Smooth muscle cell (in vitro differentiated cells): Measurements from ENCODE around the gene FAM72B. TPM values are rescaled to one million over a fixed set of nuclear protein-coding genes. Genes with fewer than 3 reads are reported as not detected.
"Not testable (repeated sequence)": the region's sequence is repeated elsewhere in the genome, so short reads cannot be mapped to it uniquely, and the experiment has no call there.

Experiments used
- DNase-seq: peaks from one replicate; lab custom pipeline; 2025; ENCODE audit not compliant: unreplicated experiment; lab: John Stamatoyannopoulos, UW
- H2AFZ ChIP-seq: fragments of 200-600 bp; sonication (generic); 2 replicates; pipeline ENCODE4 v1.6.0; 2016; ENCODE audit warnings: antibody characterized with exemption, low read depth, mild to moderate bottlenecking
- H3F3A ChIP-seq: fragments of 200-600 bp; sonication (generic); 2 replicates; pipeline ENCODE4 v1.6.0; 2017; ENCODE audit warnings: antibody characterized with exemption, low read depth
- H3K27ac ChIP-seq: fragments of 200-600 bp; sonication (generic); 2 replicates; pipeline ENCODE4 v1.5.1; 2016; ENCODE audit warnings: low read depth, mild to moderate bottlenecking
- H3K27me3 ChIP-seq: fragments of 200-600 bp; sonication (generic); 2 replicates; pipeline ENCODE4 v1.6.1; 2016; ENCODE audit warnings: low read depth, mild to moderate bottlenecking
- H3K36me3 ChIP-seq: fragments of 200-600 bp; sonication (generic); 2 replicates; pipeline ENCODE4 v1.5.1; 2016; ENCODE audit warnings: low read depth
- H3K4me1 ChIP-seq: fragments of 200-600 bp; sonication (generic); 2 replicates; pipeline ENCODE4 v1.5.1; 2016; ENCODE audit warnings: low read depth
- H3K4me2 ChIP-seq: fragments of 200-600 bp; sonication (generic); 2 replicates; pipeline ENCODE4 v1.6.0; 2016; ENCODE audit warnings: mild to moderate bottlenecking
- H3K4me3 ChIP-seq: fragments of 200-600 bp; sonication (generic); 2 replicates; pipeline ENCODE4 v1.5.1; 2016; ENCODE audit warnings: mild to moderate bottlenecking
- H3K79me2 ChIP-seq: fragments of 200-600 bp; sonication (generic); 2 replicates; pipeline ENCODE4 v1.6.0; 2016; ENCODE audit warnings: low read depth, mild to moderate bottlenecking
- H3K9ac ChIP-seq: fragments of 200-600 bp; sonication (generic); 2 replicates; pipeline ENCODE4 v1.6.0; 2016; ENCODE audit warnings: low read depth
- H3K9me3 ChIP-seq: fragments of 200-600 bp; sonication (generic); replicated peaks from 2 replicates; pipeline ENCODE4 v1.5.1; 2016; ENCODE audit warnings: low read depth
- H4K20me1 ChIP-seq: fragments of 200-600 bp; sonication (generic); 2 replicates; pipeline ENCODE4 v1.6.0; 2016; ENCODE audit warnings: low read depth
- WGBS: methylation state at CpG from one replicate; pipeline ENCODE4 v1.1.7; 2016; ENCODE audit warnings: low lambda C conversion rate; 5-methylcytosine and 5-hydroxymethylcytosine counted together
- polyA plus RNA-seq: library from polyadenylated mRNA; unstranded; fragments of >200 nt; fragmentation: Nextera tagmentation; extraction: Ambion mirVana; gene quantifications from 2 replicates; pipeline ENCODE4 v1.2.1, GENCODE V29; 2016
- total RNA-seq: library from RNA; depleted of rRNA; stranded (reverse); fragments of >200 nt; gene quantifications from 2 replicates; pipeline ENCODE4 v1.2.3, GENCODE V29; 2014

FAM72B gene
- total and polyA plus RNA-seq, 2 experiments from 2014 or later: 1.6 to 1.7 TPM

- H3K9ac ChIP-seq, H3K79me2 ChIP-seq, H3K27ac ChIP-seq, DNase-seq, H2AFZ ChIP-seq, H3K4me2 ChIP-seq, H3K9me3 ChIP-seq, H3K36me3 ChIP-seq, H3K4me1 ChIP-seq, H3K27me3 ChIP-seq, H3K4me3 ChIP-seq, H3F3A ChIP-seq: not testable (repeated sequence)
- 71% methylated on average over 3 of the region's 3 CpGs for WGBS
- peaks cover 12% of the 10 kb centered on the region for H4K20me1 ChIP-seq
Measured at GRCh38 chr1:121202986-121203385, 18.8 kb upstream of the FAM72B start.

- not testable (repeated sequence) for H3K27me3 ChIP-seq, H2AFZ ChIP-seq, DNase-seq, H3F3A ChIP-seq, H3K4me1 ChIP-seq, H3K79me2 ChIP-seq, H3K9ac ChIP-seq, H3K9me3 ChIP-seq, H3K36me3 ChIP-seq
- peak overlapping the region; percentile 3 for H3K4me3 ChIP-seq
- peaks cover 12% of the 10 kb centered on the region for H4K20me1 ChIP-seq
- H3K27ac ChIP-seq: peak overlapping the region; percentile 44
- WGBS: 40% methylated on average over 9 of the region's 13 CpGs
- peak overlapping the region; percentile 65 for H3K4me2 ChIP-seq
Measured at GRCh38 chr1:121200985-121201981, 17.1 kb upstream of the FAM72B start.

DNA sequence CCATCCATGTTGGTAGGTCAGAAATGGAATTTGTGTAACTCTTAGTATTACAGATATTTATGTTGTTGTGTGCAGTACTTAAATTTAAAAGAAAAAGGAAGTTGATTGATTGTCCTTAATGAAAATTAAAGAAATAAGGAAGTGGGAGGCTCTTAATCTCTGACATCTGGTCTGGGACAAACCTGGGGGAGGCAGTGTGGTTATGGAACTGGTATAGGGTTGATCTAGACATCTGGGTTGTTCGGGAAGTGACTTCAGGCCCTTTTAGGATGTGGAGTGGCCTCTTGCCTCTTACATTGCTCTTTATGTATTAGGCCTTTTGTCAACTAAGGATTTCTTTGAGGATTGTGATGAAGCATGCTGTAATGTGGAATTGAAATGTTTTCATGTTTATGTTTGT is 16.1 kb upstream of the FAM72B start:
- H3K4me3 ChIP-seq, H3K9ac ChIP-seq, H3K79me2 ChIP-seq, H3K9me3 ChIP-seq, H3K4me2 ChIP-seq, H3K27me3 ChIP-seq, H4K20me1 ChIP-seq, H2AFZ ChIP-seq, H3K27ac ChIP-seq, DNase-seq, H3K36me3 ChIP-seq, H3F3A ChIP-seq, H3K4me1 ChIP-seq: not testable (repeated sequence)
- no CpG with 5 or more reads among the region's 1 CpG for WGBS

- WGBS: no CpG with 5 or more reads among the region's 3 CpGs
- not testable (repeated sequence) for H3K36me3 ChIP-seq, H3K9ac ChIP-seq, DNase-seq, H3K4me2 ChIP-seq, H2AFZ ChIP-seq, H3K27ac ChIP-seq, H3K4me1 ChIP-seq, H3K79me2 ChIP-seq, H4K20me1 ChIP-seq, H3F3A ChIP-seq, H3K9me3 ChIP-seq, H3K27me3 ChIP-seq, H3K4me3 ChIP-seq
Measured at GRCh38 chr1:121199763-121200162, 15.6 kb upstream of the FAM72B start.

- H3K36me3 ChIP-seq, H3K27ac ChIP-seq, H3K4me3 ChIP-seq, H3F3A ChIP-seq, H3K4me2 ChIP-seq, H4K20me1 ChIP-seq, H3K79me2 ChIP-seq, H2AFZ ChIP-seq, H3K9ac ChIP-seq, H3K9me3 ChIP-seq, H3K27me3 ChIP-seq, DNase-seq, H3K4me1 ChIP-seq: not testable (repeated sequence)
- 97% methylated on average over 3 of the region's 7 CpGs for WGBS
Measured at GRCh38 chr1:121197095-121197882, 13.1 kb upstream of the FAM72B start.

- not testable (repeated sequence) for H3F3A ChIP-seq, H2AFZ ChIP-seq, H3K9me3 ChIP-seq, H3K4me1 ChIP-seq, H3K4me2 ChIP-seq, DNase-seq, H3K4me3 ChIP-seq, H3K27ac ChIP-seq, H3K36me3 ChIP-seq, H3K79me2 ChIP-seq, H3K9ac ChIP-seq, H4K20me1 ChIP-seq, H3K27me3 ChIP-seq
- WGBS: 100% methylated on average over 1 of the region's 2 CpGs
Measured at GRCh38 chr1:121192512-121192911, 8.4 kb upstream of the FAM72B start.

- not testable (repeated sequence) for H3K27ac ChIP-seq, H4K20me1 ChIP-seq, H3K4me1 ChIP-seq, H3K27me3 ChIP-seq, H3K9ac ChIP-seq, H3K79me2 ChIP-seq, H3F3A ChIP-seq, H3K36me3 ChIP-seq, DNase-seq, H3K9me3 ChIP-seq, H2AFZ ChIP-seq
- Histone ChIP-seq H3K4me3 (peak overlapping the region; percentile 23), H3K4me2 (peak overlapping the region; percentile 64)
- 73% methylated on average over 5 of the region's 5 CpGs for WGBS
Measured at GRCh38 chr1:121187914-121188313, 3.8 kb upstream of the FAM72B start.

DNA sequence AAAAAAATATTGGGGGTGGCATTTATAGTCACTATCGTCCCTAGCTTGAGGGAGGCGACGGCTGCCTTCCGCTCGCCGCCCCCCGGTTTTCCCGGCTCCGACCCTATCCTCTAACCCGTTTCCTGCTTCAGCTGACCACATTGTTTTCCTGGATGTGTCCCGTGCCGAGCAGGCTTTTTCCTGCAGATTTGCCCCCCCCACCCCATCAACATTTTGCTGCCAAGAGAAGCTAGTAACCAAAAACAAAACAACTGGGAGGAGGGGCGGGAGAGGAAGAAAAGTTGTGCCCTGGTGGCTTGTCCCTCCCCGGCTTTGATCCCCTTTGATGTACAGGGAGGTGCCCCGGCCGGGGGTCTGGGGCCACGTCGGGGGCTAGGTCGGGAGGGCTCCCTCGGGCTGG is 2.1 kb upstream of the FAM72B start:
- not testable (repeated sequence) for H3F3A ChIP-seq, H3K9ac ChIP-seq, H3K4me3 ChIP-seq, H4K20me1 ChIP-seq, H3K4me2 ChIP-seq, H3K4me1 ChIP-seq, H3K9me3 ChIP-seq, H3K27me3 ChIP-seq, H3K79me2 ChIP-seq, H2AFZ ChIP-seq, DNase-seq, H3K27ac ChIP-seq, H3K36me3 ChIP-seq
- no CpG with 5 or more reads among the region's 20 CpGs for WGBS
